DND-41 (cell line): ENCODE measurements around the gene SPDYE8.
"Not testable (repeated sequence)": the region's sequence is repeated elsewhere in the genome, so short reads cannot be mapped to it uniquely, and the experiment has no call there.

ENCODE experiments used
- CTCF ChIP-seq: IDR thresholded peaks from 2 replicates; pipeline ENCODE4 v1.5.1; 2012; ENCODE audit warnings: borderline replicate concordance, low read length, moderate library complexity, mild to moderate bottlenecking; ENCODE audit not compliant: poor library complexity, severe bottlenecking; ENCODE audit errors: extremely low read depth
- EZH2 ChIP-seq: IDR thresholded peaks from 3 replicates; pipeline ENCODE4 v1.6.1; 2012; ENCODE audit warnings: borderline replicate concordance, low read depth, mild to moderate bottlenecking, moderate library complexity, low read length, inconsistent platforms; ENCODE audit not compliant: severe bottlenecking

DNA sequence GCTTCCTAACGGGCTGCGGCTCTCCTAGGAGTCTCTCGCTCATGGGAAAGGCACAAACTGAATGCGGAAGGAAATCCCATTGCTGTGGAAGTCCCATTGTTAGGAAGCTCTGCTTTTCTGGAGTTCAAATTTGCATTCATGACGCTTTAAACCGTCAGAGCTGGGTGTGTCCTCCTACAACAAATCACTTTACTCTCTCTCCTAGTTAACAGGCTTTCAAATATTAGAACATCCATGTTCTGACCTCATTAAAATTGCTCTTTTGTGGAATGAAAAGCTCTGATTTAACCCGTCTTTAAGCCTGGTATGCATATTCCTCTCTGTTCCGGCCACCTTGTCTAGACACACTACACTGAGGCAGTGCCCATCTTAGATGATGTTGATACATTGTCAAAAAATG lies 28.2 kb upstream of the SPDYE8 start, which contains the start of gene SPDYE11:
- TF ChIP-seq EZH2, CTCF: not testable (repeated sequence)
